ENCODE results near the gene RASA3. TPM values are rescaled to one million over a fixed set of nuclear protein-coding genes. Genes with fewer than 3 reads are reported as not detected.

Gene RASA3
- polyA plus RNA-seq, 1 donor from 2014 or later, result 8.5 TPM

GRCh38 chr13:114044486-114044885, 87.9 kb downstream of the RASA3 start:
- Histone ChIP-seq H3K9ac (ENCODE audit: low read length) (no peak overlapping the region), H3K9me2 (ENCODE audit: insufficient read depth, low read length) (no peaks in the 10 kb centered on the region), H3K4me3 (ENCODE audit: low read length) (no peak overlapping the region), H3K27ac (ENCODE audit: low read length) (no peak overlapping the region), H4K20me1 (ENCODE audit: insufficient read depth) (no peaks in the 10 kb centered on the region), H3F3A (ENCODE audit: insufficient read depth, low read length, poor library complexity, severe bottlenecking) (no peaks in the 10 kb centered on the region), H3K27me3 (ENCODE audit: insufficient read depth, low read depth, low read length) (no peaks in the 10 kb centered on the region), H3K4me2 (ENCODE audit: low read length) (no peak overlapping the region), H3K9me3 (ENCODE audit: low read length) (peaks cover 2% of the 10 kb centered on the region), H3K36me3 (ENCODE audit: insufficient read depth, low read length) (no peaks in the 10 kb centered on the region), H2AFZ (ENCODE audit: low read depth, low read length) (no peak overlapping the region), H3K79me2 (replicated peaks; ENCODE audit: insufficient read depth, low read length) (no peaks in the 10 kb centered on the region)
- no peak for TF ChIP-seq REST (IDR thresholded peaks at IDR 0.05; ENCODE audit: borderline replicate concordance)
- no peak for TF ChIP-seq MXI1 (conservative IDR thresholded peaks at IDR 0.05; ENCODE audit: poor library complexity, severe bottlenecking)
- no peak for TF ChIP-seq EP300 (conservative IDR thresholded peaks at IDR 0.05; ENCODE audit: poor library complexity, severe bottlenecking)
- no peak for TF ChIP-seq SMC3 (conservative IDR thresholded peaks at IDR 0.05; ENCODE audit: poor library complexity)

- no peak for TF ChIP-seq REST (IDR thresholded peaks at IDR 0.05; ENCODE audit: borderline replicate concordance)
- no peak for TF ChIP-seq POLR2AphosphoS5 (IDR thresholded peaks at IDR 0.05)
- TF ChIP-seq RAD21 (conservative IDR thresholded peaks at IDR 0.05), result no peak
- Histone ChIP-seq H3K36me3 (ENCODE audit: insufficient read depth, low read length) (no peaks in the 10 kb centered on the region), H3K9me3 (ENCODE audit: low read length) (peaks cover 8% of the 10 kb centered on the region), H3K9me2 (ENCODE audit: insufficient read depth, low read length) (no peaks in the 10 kb centered on the region), H3K27me3 (ENCODE audit: insufficient read depth, low read depth, low read length) (no peaks in the 10 kb centered on the region), H3K79me2 (replicated peaks; ENCODE audit: insufficient read depth, low read length) (no peaks in the 10 kb centered on the region), H3K4me3 (ENCODE audit: low read length) (peak overlapping the region; percentile 27), H3K9ac (ENCODE audit: low read length) (peak overlapping the region; percentile 20), H3K27ac (ENCODE audit: low read length) (no peak overlapping the region), H3K4me2 (ENCODE audit: low read length) (no peak overlapping the region), H4K20me1 (ENCODE audit: insufficient read depth) (no peaks in the 10 kb centered on the region), H2AFZ (ENCODE audit: low read depth, low read length) (no peak overlapping the region), H3F3A (ENCODE audit: insufficient read depth, low read length, poor library complexity, severe bottlenecking) (no peaks in the 10 kb centered on the region)
Observed at GRCh38 chr13:114043421-114044053, 88.9 kb downstream of the RASA3 start.
